Transverse colon (tissue), 4 donors: ENCODE data around the gene NTNG1. TPM values are rescaled to one million over a fixed set of nuclear protein-coding genes. Genes with fewer than 3 reads are reported as not detected.
"Not testable (repeated sequence)": the region's sequence is repeated elsewhere in the genome, so short reads cannot be mapped to it uniquely, and the experiment has no call there.

Source experiments
- DNase-seq: peaks from one replicate; pipeline ENCODE4 v3.0.0-alpha.2; 2019
- H3K27ac ChIP-seq, 4 donors: fragments of 200-600 bp; sonication (generic); 2 replicates each; pipeline ENCODE4 v1.5.1; 2016 to 2018; ENCODE audit warnings: inconsistent platforms in 4 of 4
- H3K27me3 ChIP-seq: fragments of 200-600 bp; sonication (generic); 2 replicates; pipeline ENCODE4 v1.5.1; 2017; ENCODE audit warnings: inconsistent platforms
- H3K36me3 ChIP-seq, 4 donors: fragments of 200-600 bp; sonication (generic); 2 replicates each; pipeline ENCODE4 v1.5.1; 2017 to 2019; ENCODE audit warnings: inconsistent platforms in 4 of 4
- H3K4me1 ChIP-seq, 4 donors: fragments of 200-600 bp; sonication (generic); 2 replicates each; pipeline ENCODE4 v1.5.1; 2017 to 2020; ENCODE audit warnings: inconsistent platforms in 4 of 4
- H3K4me3 ChIP-seq, 4 donors: fragments of 200-600 bp; sonication (generic); 1 replicate in 1 of 4; 2 replicates in 3 of 4; pipeline versions ENCODE4 v1.5.1 to v1.6.1; 2017 to 2019; ENCODE audit warnings: inconsistent platforms in 4 of 4
- H3K9me3 ChIP-seq, 2 donors: fragments of 200-600 bp; sonication (generic); 2 replicates each; pipeline ENCODE4 v1.5.1; 2017 to 2019; ENCODE audit warnings: inconsistent platforms in 2 of 2
- CTCF ChIP-seq, 5 experiments: fragments of 200-600 bp in 3 of 5; fragments of 450-650 bp in 2 of 5; sonication (generic) in 3 of 5; IDR thresholded peaks; 1 replicate in 2 of 5; 2 replicates in 3 of 5; pipeline ENCODE4 v1.5.1; 2016 to 2017; ENCODE audit warnings: antibody characterized with exemption in 5 of 5, inconsistent platforms in 3 of 5, mild to moderate bottlenecking in 2 of 5, moderate library complexity in 1 of 5
- EP300 ChIP-seq: sonication (generic); formaldehyde crosslinking; IDR thresholded peaks from one replicate; pipeline ENCODE4 v1.6.1; 2017; ENCODE audit warnings: antibody characterized with exemption, low read depth
- POLR2A ChIP-seq: fragments of 450-650 bp; IDR thresholded peaks from one replicate; pipeline ENCODE4 v1.6.1; 2016; ENCODE audit warnings: antibody characterized with exemption, mild to moderate bottlenecking, moderate library complexity
- POLR2AphosphoS5 ChIP-seq, 3 donors: sonication (generic); formaldehyde crosslinking; IDR thresholded peaks; one replicate each; pipeline ENCODE4 v1.6.1; 2016; ENCODE audit warnings: antibody characterized with exemption in 3 of 3
- WGBS, 2 donors: methylation state at CpG; one replicate each; pipeline ENCODE4 v1.1.5; 2018; ENCODE audit warnings: low coverage in 1 of 2; 5-methylcytosine and 5-hydroxymethylcytosine counted together
- in situ Hi-C, 4 donors: fragments of 200-750 bp; cut with MboI; loops; one replicate each; pipeline versions ENCODE4 v1.15.0 to v1.15.1; 2017; ENCODE audit warnings: low sequenced_read_pairs in 3 of 4, low pct_ligation_motif_present in 1 of 4, low pct_unique_long_range_greater_than_20kb in 1 of 4
- intact Hi-C: fragments of 100-400 bp; cut with DNase I; formaldehyde crosslinking; loops from one replicate; pipeline ENCODE4 v1.15.1; 2023; ENCODE audit warnings: low total_unique reads
- total RNA-seq, 4 donors: library from RNA; depleted of rRNA; stranded (reverse); fragments of >200 nt; gene quantifications; one replicate each; pipeline ENCODE4 v1.1.0, GENCODE V29; 2016

NTNG1 gene
- total RNA-seq, 4 donors from 2014 or later: 1.8 to 6.4 (median 3.5) TPM; not detected in 1

GRCh38 chr1:107152395-107152794 lies 11.6 kb downstream of the NTNG1 start:
- no peak for DNase-seq

GRCh38 chr1:107153014-107153413 lies 12.2 kb downstream of the NTNG1 start:
- in situ Hi-C loops: no loop called here
- no peak for TF ChIP-seq POLR2A
- no peak for TF ChIP-seq EP300
- TF ChIP-seq CTCF (IDR thresholded peaks at IDR 0.05): no peak

More at GRCh38 chr1:107152395-107152794, 11.6 kb downstream of the NTNG1 start:
- intact Hi-C loops: no loop called here
- WGBS, 2 donors: 39 to 41% methylated on average over 4 of the region's 4 CpGs
- Histone ChIP-seq H3K27me3 (no peaks in the 10 kb centered on the region), H3K4me1 (no peaks in the 10 kb centered on the region), H3K36me3 (no peaks in the 10 kb centered on the region), H3K27ac (no peak overlapping the region), H3K4me3 (no peak overlapping the region), H3K9me3 (no peaks in the 10 kb centered on the region)
- in situ Hi-C loops: no loop called here
- TF ChIP-seq CTCF (IDR thresholded peaks at IDR 0.05) (no peak), POLR2A (no peak), EP300 (no peak), POLR2AphosphoS5 (IDR thresholded peaks at IDR 0.05) (no peak)

GRCh38 chr1:107158496-107158895 lies 17.7 kb downstream of the NTNG1 start:
- TF ChIP-seq EP300: no peak
- TF ChIP-seq CTCF (IDR thresholded peaks at IDR 0.05): no peak
- no peak for TF ChIP-seq POLR2A
- no peak for TF ChIP-seq POLR2AphosphoS5 (IDR thresholded peaks at IDR 0.05)
- no peak for DNase-seq
- 79 to 85% methylated on average over 5 of the region's 5 CpGs for WGBS, 2 donors
- Histone ChIP-seq H3K9me3 (no peaks in the 10 kb centered on the region), H3K4me3 (no peak overlapping the region), H3K36me3 (no peaks in the 10 kb centered on the region), H3K4me1 (no peaks in the 10 kb centered on the region), H3K27ac (no peak overlapping the region), H3K27me3 (no peaks in the 10 kb centered on the region)
- intact Hi-C loops (no loop called here), in situ Hi-C loops (no loop called here)

More at GRCh38 chr1:107153014-107153413, 12.2 kb downstream of the NTNG1 start:
- intact Hi-C loops: no loop called here
- DNase-seq: no peak
- WGBS, 2 donors: 67 to 77% methylated on average over 2 of the region's 2 CpGs
- H3K9me3 ChIP-seq: no peaks in the 10 kb centered on the region
- H3K27me3 ChIP-seq: no peaks in the 10 kb centered on the region
- H3K27ac ChIP-seq: no peak overlapping the region
- H3K4me1 ChIP-seq: no peaks in the 10 kb centered on the region
- H3K4me3 ChIP-seq: no peak overlapping the region
- no peaks in the 10 kb centered on the region for H3K36me3 ChIP-seq

GRCh38 chr1:107158991-107159390 lies 18.2 kb downstream of the NTNG1 start:
- no peak for TF ChIP-seq EP300
- Histone ChIP-seq H3K27ac (no peak overlapping the region), H3K27me3 (no peaks in the 10 kb centered on the region), H3K36me3 (no peaks in the 10 kb centered on the region), H3K9me3 (no peaks in the 10 kb centered on the region), H3K4me1 (no peaks in the 10 kb centered on the region), H3K4me3 (no peak overlapping the region)
- in situ Hi-C loops: no loop called here
- DNase-seq: no peak
- WGBS, 2 donors: 74 to 75% methylated on average over 3 of the region's 3 CpGs
- intact Hi-C loops: no loop called here

GRCh38 chr1:107162745-107163144 lies 21.9 kb downstream of the NTNG1 start:
- 19 to 26% methylated on average over 1 of the region's 1 CpG for WGBS, 2 donors
- H3K27me3 ChIP-seq: no peaks in the 10 kb centered on the region
- H3K27ac ChIP-seq: no peak overlapping the region
- intact Hi-C loops (no loop called here), in situ Hi-C loops (no loop called here)
- H3K36me3 ChIP-seq: no peaks in the 10 kb centered on the region
- no peaks in the 10 kb centered on the region for H3K9me3 ChIP-seq
- H3K4me1 ChIP-seq: no peaks in the 10 kb centered on the region
- TF ChIP-seq POLR2A: no peak
- TF ChIP-seq CTCF (IDR thresholded peaks at IDR 0.05): no peak
- no peak for TF ChIP-seq EP300
- no peak for TF ChIP-seq POLR2AphosphoS5 (IDR thresholded peaks at IDR 0.05)
- H3K4me3 ChIP-seq: no peak overlapping the region
- no peak for DNase-seq

GRCh38 chr1:107164901-107165300 lies 24.1 kb downstream of the NTNG1 start:
- DNase-seq: not testable (repeated sequence)

More at GRCh38 chr1:107164901-107165300, 24.1 kb downstream of the NTNG1 start:
- intact Hi-C loops: loop anchor here (2.0 kb wide), 1 partner anchor 48 kb away; no protein-coding TSS in a partner anchor
- H3K4me3 ChIP-seq, H3K27ac ChIP-seq, H3K9me3 ChIP-seq, H3K4me1 ChIP-seq, H3K27me3 ChIP-seq, H3K36me3 ChIP-seq, in situ Hi-C loops: not testable (repeated sequence)
- WGBS, 2 donors: 93 to 95% methylated on average over 6 to 9 of the region's 9 CpGs
